Urinary bladder (tissue), 4 donors: Measurements from ENCODE around the gene GSG1L. TPM values are rescaled to one million over a fixed set of nuclear protein-coding genes. Genes with fewer than 3 reads are reported as not detected.

ENCODE experiments used
- DNase-seq: peaks from one replicate; pipeline ENCODE4 v3.0.0-alpha.2; 2015; ENCODE audit errors: extremely low spot score
- H3K27ac ChIP-seq: one replicate; pipeline ENCODE4 v1.5.1; 2013; ENCODE audit warnings: low read depth, mild to moderate bottlenecking, moderate library complexity
- H3K36me3 ChIP-seq: one replicate; pipeline ENCODE4 v1.6.1; 2013; ENCODE audit warnings: mild to moderate bottlenecking, moderate library complexity; ENCODE audit not compliant: insufficient read depth
- H3K4me1 ChIP-seq: one replicate; pipeline ENCODE4 v1.6.1; 2013; ENCODE audit warnings: mild to moderate bottlenecking, moderate library complexity; ENCODE audit not compliant: insufficient read depth
- H3K4me3 ChIP-seq: one replicate; pipeline ENCODE4 v1.5.1; 2013; ENCODE audit warnings: low read depth, low read length
- WGBS: extraction: QIAGEN DNeasy Blood & Tissue Kit; methylation state at CpG from one replicate; pipeline ENCODE4 v1.1.7; 2013; 5-methylcytosine and 5-hydroxymethylcytosine counted together
- polyA plus RNA-seq: library from polyadenylated mRNA; stranded (reverse); fragments of 200-250 nt; gene quantifications from one replicate; pipeline ENCODE4 v1.2.3, GENCODE V29; 2013
- total RNA-seq: library from RNA; depleted of rRNA; stranded (reverse); fragments of >200 nt; gene quantifications from one replicate; pipeline ENCODE4 v1.2.3, GENCODE V29; 2014
- donor health status: healthy with polysubstance abuse.
- donor health status: healthy.

Gene GSG1L
- total and polyA plus RNA-seq, 2 donors, result 0.53 to 1.7 TPM

- Histone ChIP-seq H3K27ac (no peak overlapping the region), H3K4me3 (no peak overlapping the region), H3K36me3 (no peaks in the 10 kb centered on the region), H3K4me1 (no peaks in the 10 kb centered on the region)
- DNase-seq, result no peak
- 82% methylated on average over 15 of the region's 15 CpGs for WGBS
These were observed 1.3 kb upstream of the GSG1L start for GRCh38 chr16:28064706-28065249.

GRCh38 chr16:28064150-28064549 lies 636 bp upstream of the GSG1L start:
- Histone ChIP-seq H3K27ac (no peak overlapping the region), H3K36me3 (no peaks in the 10 kb centered on the region), H3K4me1 (no peaks in the 10 kb centered on the region), H3K4me3 (no peak overlapping the region)
- DNase-seq, result no peak
- WGBS, result 55% methylated on average over 3 of the region's 3 CpGs

- WGBS, result under 1% methylated on average over 98 of the region's 99 CpGs
- DNase-seq, result no peak
- H3K4me3 ChIP-seq, result peak overlapping the region; percentile 46
- no peaks in the 10 kb centered on the region for H3K4me1 ChIP-seq
- no peaks in the 10 kb centered on the region for H3K36me3 ChIP-seq
- H3K27ac ChIP-seq, result no peak overlapping the region
These were observed 530 bp downstream of the GSG1L start for GRCh38 chr16:28062847-28063521.

GRCh38 chr16:28062261-28062846 lies 1.2 kb downstream of the GSG1L start:
- H3K4me3 ChIP-seq, result peak overlapping the region; percentile 46
- DNase-seq, result no peak
- no peak overlapping the region for H3K27ac ChIP-seq
- no peaks in the 10 kb centered on the region for H3K4me1 ChIP-seq
- 6% methylated on average over 39 of the region's 39 CpGs for WGBS
- H3K36me3 ChIP-seq, result no peaks in the 10 kb centered on the region

GRCh38 chr16:28061352-28062101 lies 2.0 kb downstream of the GSG1L start:
- WGBS, result 84% methylated on average over 10 of the region's 10 CpGs
- DNase-seq, result no peak
- no peaks in the 10 kb centered on the region for H3K36me3 ChIP-seq
- no peaks in the 10 kb centered on the region for H3K4me1 ChIP-seq
- H3K4me3 ChIP-seq, result no peak overlapping the region
- H3K27ac ChIP-seq, result no peak overlapping the region

- 24% methylated on average over 12 of the region's 12 CpGs for WGBS
- Histone ChIP-seq H3K4me3 (no peak overlapping the region), H3K27ac (no peak overlapping the region), H3K36me3 (no peaks in the 10 kb centered on the region), H3K4me1 (no peaks in the 10 kb centered on the region)
- no peak for DNase-seq
These were observed 3.5 kb downstream of the GSG1L start for GRCh38 chr16:28059841-28060575.

GRCh38 chr16:28058839-28059589 lies 4.5 kb downstream of the GSG1L start:
- no peak for DNase-seq
- 71% methylated on average over 18 of the region's 18 CpGs for WGBS
- Histone ChIP-seq H3K36me3 (no peaks in the 10 kb centered on the region), H3K4me3 (no peak overlapping the region), H3K4me1 (no peaks in the 10 kb centered on the region), H3K27ac (no peak overlapping the region)

GRCh38 chr16:28057949-28058348 lies 5.6 kb downstream of the GSG1L start:
- DNase-seq, result no peak
- Histone ChIP-seq H3K4me3 (no peak overlapping the region), H3K4me1 (no peaks in the 10 kb centered on the region), H3K36me3 (no peaks in the 10 kb centered on the region), H3K27ac (no peak overlapping the region)
- 82% methylated on average over 8 of the region's 8 CpGs for WGBS

GRCh38 chr16:28053461-28053860 lies 10.1 kb downstream of the GSG1L start:
- H3K4me1 ChIP-seq, result no peaks in the 10 kb centered on the region
- H3K27ac ChIP-seq, result no peak overlapping the region
- 26% methylated on average over 15 of the region's 15 CpGs for WGBS
- H3K36me3 ChIP-seq, result no peaks in the 10 kb centered on the region
- no peak for DNase-seq
- H3K4me3 ChIP-seq, result no peak overlapping the region

GRCh38 chr16:28052274-28053128 lies 11.0 kb downstream of the GSG1L start:
- no peak overlapping the region for H3K27ac ChIP-seq
- 72% methylated on average over 8 of the region's 8 CpGs for WGBS
- H3K36me3 ChIP-seq, result no peaks in the 10 kb centered on the region
- DNase-seq, result no peak
- H3K4me1 ChIP-seq, result no peaks in the 10 kb centered on the region
- H3K4me3 ChIP-seq, result no peak overlapping the region

- DNase-seq, result no peak
- WGBS, result 83% methylated on average over 7 of the region's 7 CpGs
These were observed 12.0 kb downstream of the GSG1L start for GRCh38 chr16:28051486-28051885.

GRCh38 chr16:28042811-28043210 lies 20.7 kb downstream of the GSG1L start:
- no peak for DNase-seq
- Histone ChIP-seq H3K4me1 (no peaks in the 10 kb centered on the region), H3K36me3 (no peaks in the 10 kb centered on the region), H3K27ac (no peak overlapping the region), H3K4me3 (no peak overlapping the region)
- WGBS, result 42% methylated on average over 8 of the region's 8 CpGs

More at GRCh38 chr16:28051486-28051885, 12.0 kb downstream of the GSG1L start:
- Histone ChIP-seq H3K4me3 (no peak overlapping the region), H3K36me3 (no peaks in the 10 kb centered on the region), H3K27ac (no peak overlapping the region), H3K4me1 (no peaks in the 10 kb centered on the region)
